Testis (tissue), 2 donors: ENCODE data around the gene CACNA1C.

ENCODE experiments used
- CTCF ChIP-seq, 3 experiments: fragments of 450-650 bp in 2 of 3; fragments of 200-600 bp in 1 of 3; sonication (generic) in 1 of 3; IDR thresholded peaks; one replicate each; pipeline ENCODE4 v1.5.1; 2016 to 2019; ENCODE audit warnings: antibody characterized with exemption in 3 of 3, mild to moderate bottlenecking in 2 of 3, moderate library complexity in 1 of 3
- POLR2A ChIP-seq: fragments of 450-650 bp; IDR thresholded peaks from one replicate; pipeline ENCODE4 v1.6.1; 2017; ENCODE audit warnings: antibody characterized with exemption, mild to moderate bottlenecking, moderate library complexity

GRCh38 chr12:2341871-2342270 lies 289.1 kb downstream of the CACNA1C start:
- TF ChIP-seq POLR2A = no peak
- no peak for TF ChIP-seq CTCF (IDR thresholded peaks at IDR 0.05)
